Suprapubic skin (tissue), 2 donors: ENCODE data around the gene TTC23.

Experiments
- EP300 ChIP-seq: sonication (generic); formaldehyde crosslinking; IDR thresholded peaks from one replicate; pipeline ENCODE4 v1.6.1; 2017; ENCODE audit warnings: antibody characterized with exemption
- POLR2A ChIP-seq, 2 donors: fragments of 450-650 bp; IDR thresholded peaks; one replicate each; pipeline ENCODE4 v1.6.1; 2017; ENCODE audit warnings: antibody characterized with exemption in 2 of 2, mild to moderate bottlenecking in 2 of 2, moderate library complexity in 2 of 2

- no peak for TF ChIP-seq EP300
- no peak for TF ChIP-seq POLR2A (IDR thresholded peaks at IDR 0.05)
Measured at GRCh38 chr15:99232740-99233139, 16.6 kb downstream of the TTC23 start.
